PFSK-1 (cell line): ENCODE data around the gene CWC25.

Experiments
- POLR2AphosphoS5 ChIP-seq: IDR thresholded peaks from 2 replicates; pipeline ENCODE4 v1.6.1; 2012; ENCODE audit warnings: low read depth, mild to moderate bottlenecking, control low read depth, low read length, moderate library complexity
- SIN3A ChIP-seq: IDR thresholded peaks from 2 replicates; pipeline ENCODE4 v1.6.1; 2012; ENCODE audit warnings: mild to moderate bottlenecking, low read length, moderate library complexity, borderline replicate concordance; ENCODE audit not compliant: insufficient read depth
- TAF1 ChIP-seq: IDR thresholded peaks from 2 replicates; pipeline ENCODE4 v1.6.1; 2012; ENCODE audit warnings: low read length, control low read depth, borderline replicate concordance; ENCODE audit not compliant: insufficient read depth

- TF ChIP-seq TAF1: no peak
- no peak for TF ChIP-seq SIN3A
- TF ChIP-seq POLR2AphosphoS5: no peak
These were observed 19.2 kb upstream of the CWC25 start for GRCh38 chr17:38844261-38844757.
